ENCODE results near the gene MACO1.

GRCh38 chr1:25473653-25474225 is 43.0 kb downstream of the MACO1 start:
- TF ChIP-seq CTCF (IDR thresholded peaks at IDR 0.05) (no peak), POLR2AphosphoS5 (IDR thresholded peaks at IDR 0.05) (no peak)

Measured in upper lobe of left lung (tissue), 4 donors.